ENCODE data around the gene SEPTIN7.

The SEPTIN7 gene

GRCh38 chr7:35787925-35788324, 12.9 kb upstream of the SEPTIN7 start:
- DNase-seq (ENCODE audit: low read depth): no peak

- DNase-seq (ENCODE audit: low read depth): no peak
Measured at GRCh38 chr7:35792472-35792871, 8.4 kb upstream of the SEPTIN7 start.

- DNase-seq (ENCODE audit: low read depth): no peak
Measured at GRCh38 chr7:35792873-35793489, 7.9 kb upstream of the SEPTIN7 start.

- no peak for DNase-seq (ENCODE audit: low read depth)
Measured at GRCh38 chr7:35797311-35797710, 3.5 kb upstream of the SEPTIN7 start.

GRCh38 chr7:35799846-35800717, 775 bp upstream of the SEPTIN7 start:
- peak; percentile 86 for DNase-seq (ENCODE audit: low read depth)

- peak; percentile 68 for DNase-seq (ENCODE audit: low read depth)
Measured at GRCh38 chr7:35801392-35802101, 690 bp downstream of the SEPTIN7 start.

- DNase-seq (ENCODE audit: low read depth): no peak
Measured at GRCh38 chr7:35802102-35802466, 1.2 kb downstream of the SEPTIN7 start.

- no peak for DNase-seq (ENCODE audit: low read depth)
Measured at GRCh38 chr7:35802649-35803048, 1.8 kb downstream of the SEPTIN7 start.

- no peak for DNase-seq (ENCODE audit: low read depth)
Measured at GRCh38 chr7:35804231-35804970, 3.5 kb downstream of the SEPTIN7 start.

GRCh38 chr7:35805876-35806275, 5.0 kb downstream of the SEPTIN7 start:
- DNase-seq (ENCODE audit: low read depth): peak; percentile 33

- no peak for DNase-seq (ENCODE audit: low read depth)
Measured at GRCh38 chr7:35816514-35816913, 15.7 kb downstream of the SEPTIN7 start.

- DNase-seq (ENCODE audit: low read depth): no peak
Measured at GRCh38 chr7:35817181-35817580, 16.3 kb downstream of the SEPTIN7 start.

GRCh38 chr7:35817930-35818329, 17.1 kb downstream of the SEPTIN7 start:
- DNase-seq (ENCODE audit: low read depth): no peak

- DNase-seq (ENCODE audit: low read depth): no peak
Measured at GRCh38 chr7:35818513-35818912, 17.7 kb downstream of the SEPTIN7 start.

- DNase-seq (ENCODE audit: low read depth): no peak
Measured at GRCh38 chr7:35819310-35819709, 18.5 kb downstream of the SEPTIN7 start.

- DNase-seq (ENCODE audit: low read depth): no peak
Measured at GRCh38 chr7:35819954-35820703, 19.3 kb downstream of the SEPTIN7 start.

- no peak for DNase-seq (ENCODE audit: low read depth)
Measured at GRCh38 chr7:35820858-35821257, 20.0 kb downstream of the SEPTIN7 start.

GRCh38 chr7:35823440-35823839, 22.6 kb downstream of the SEPTIN7 start:
- DNase-seq (ENCODE audit: low read depth): no peak

- DNase-seq (ENCODE audit: low read depth): no peak
Measured at GRCh38 chr7:35825974-35826373, 25.1 kb downstream of the SEPTIN7 start.

GRCh38 chr7:35826751-35827150, 25.9 kb downstream of the SEPTIN7 start:
- DNase-seq (ENCODE audit: low read depth): no peak

GRCh38 chr7:35828817-35829216, 28.0 kb downstream of the SEPTIN7 start:
- no peak for DNase-seq (ENCODE audit: low read depth)

GRCh38 chr7:35831208-35831607, 30.4 kb downstream of the SEPTIN7 start:
- no peak for DNase-seq (ENCODE audit: low read depth)
